Adrenal gland (tissue), 12 donors: ENCODE measurements around the gene FAM83B. TPM values are rescaled to one million over a fixed set of nuclear protein-coding genes. Genes with fewer than 3 reads are reported as not detected.

Source experiments
- DNase-seq, 7 donors: peaks; one replicate each; pipeline ENCODE4 v3.0.0-alpha.2; 2019 to 2020
- H3K27ac ChIP-seq, 5 donors: fragments of 200-600 bp; sonication (generic) in 4 of 5; 1 replicate in 3 of 5; 2 replicates in 2 of 5; pipeline versions ENCODE4 v1.5.1 to v1.8.0; 2016 to 2020; ENCODE audit warnings: mild to moderate bottlenecking in 1 of 5
- H3K27me3 ChIP-seq: fragments of 200-600 bp; 2 replicates; pipeline ENCODE4 v1.8.0; 2021
- H3K36me3 ChIP-seq, 2 donors: fragments of 200-600 bp; replicated peaks in 1 of 2; 1 replicate in 1 of 2; 2 replicates in 1 of 2; pipeline versions ENCODE4 v1.5.1 to v1.8.0; 2018 to 2022
- H3K4me1 ChIP-seq, 2 donors: fragments of 200-600 bp; replicated peaks in 1 of 2; 1 replicate in 1 of 2; 2 replicates in 1 of 2; pipeline versions ENCODE4 v1.5.1 to v1.8.0; 2018 to 2021
- H3K4me3 ChIP-seq, 4 donors: fragments of 200-600 bp; sonication (generic) in 3 of 4; one replicate each; pipeline ENCODE4 v1.5.1; 2016 to 2018
- H3K9me3 ChIP-seq, 3 donors: fragments of 200-600 bp; sonication (generic) in 1 of 3; replicated peaks in 1 of 3; 1 replicate in 2 of 3; 2 replicates in 1 of 3; pipeline versions ENCODE4 v1.5.1 to v1.8.0; 2016 to 2021
- CTCF ChIP-seq, 6 experiments: fragments of 450-650 bp in 4 of 6; fragments of 200-600 bp in 2 of 6; sonication (generic) in 1 of 6; IDR thresholded peaks; 1 replicate in 5 of 6; 2 replicates in 1 of 6; pipeline versions ENCODE4 v1.5.1 to v1.8.0; 2016 to 2021; ENCODE audit warnings: antibody characterized with exemption in 6 of 6, mild to moderate bottlenecking in 2 of 6, moderate library complexity in 1 of 6
- POLR2A ChIP-seq, 2 donors: fragments of 450-650 bp; IDR thresholded peaks; one replicate each; pipeline ENCODE4 v1.6.1; 2017; ENCODE audit warnings: antibody characterized with exemption in 2 of 2, mild to moderate bottlenecking in 2 of 2, moderate library complexity in 1 of 2
- WGBS, 4 donors: extraction: QIAGEN DNeasy Blood & Tissue Kit in 2 of 4; methylation state at CpG; one replicate each; pipeline versions ENCODE4 v1.1.5 to v1.1.7; 2013 to 2017; 5-methylcytosine and 5-hydroxymethylcytosine counted together
- intact Hi-C, 2 donors: fragments of 100-400 bp; cut with DNase I; formaldehyde crosslinking; loops; one replicate each; pipeline versions ENCODE4 v1.14.1 to v1.15.0; 2022 to 2023
- polyA plus RNA-seq, 3 donors: library from polyadenylated mRNA; stranded (reverse); fragments of 200-250 nt in 2 of 3; fragments of 350-450 nt in 1 of 3; fragmentation: Illumina TruSeq in 1 of 3; extraction: RNeasy Lipid Tissue Mini Kit (QIAGEN cat#74804) in 1 of 3; gene quantifications; one replicate each; pipeline ENCODE4 v1.2.3, GENCODE V29; 2013 to 2014
- total RNA-seq, 9 donors: library from RNA; depleted of rRNA in 4 of 9; stranded (reverse); fragments of >200 nt in 4 of 9; fragments of 120-200 nt in 1 of 9; fragmentation: NEBNext Ultra II Directional in 1 of 9; extraction: Animal tissue kit (Norgen Biotek cat#: 25700) in 1 of 9; gene quantifications; one replicate each; pipeline versions ENCODE4 v1.1.0 to v1.2.4, GENCODE V29; 2013 to 2023
- donor health status: healthy with polysubstance abuse.
- donor health status: Bipolar disorder and iron deficiency.
- donor health status: DM: yes; HTN: yes; CAD: no.
- donor health status: DM: no; HTN: no; CAD: no.
- donor health status: DM: no; HTN: no; CAD: no.
- donor health status: DM: yes; HTN: yes; CAD: no.

Gene FAM83B
- total and polyA plus RNA-seq, 12 donors: not detected

- TF ChIP-seq POLR2A (IDR thresholded peaks at IDR 0.05): no peak
- no peak for TF ChIP-seq CTCF (IDR thresholded peaks at IDR 0.05)
- WGBS, 4 donors: 75 to 91% (median 78%) methylated on average over 2 of the region's 2 CpGs
- Histone ChIP-seq H3K4me3 (no peak overlapping the region), H3K36me3 (no peaks in the 10 kb centered on the region), H3K27me3 (no peaks in the 10 kb centered on the region), H3K27ac (no peak overlapping the region), H3K4me1 (no peaks in the 10 kb centered on the region), H3K9me3 (no peaks in the 10 kb centered on the region)
- intact Hi-C loops: no loop called here
- DNase-seq: no peak
Observed at GRCh38 chr6:54864272-54864671, 17.7 kb downstream of the FAM83B start.

GRCh38 chr6:54865091-54865631, 18.6 kb downstream of the FAM83B start:
- intact Hi-C loops: no loop called here
- H3K4me3 ChIP-seq: no peak overlapping the region
- no peak for DNase-seq
- H3K27me3 ChIP-seq: no peaks in the 10 kb centered on the region
- no peaks in the 10 kb centered on the region for H3K36me3 ChIP-seq
- WGBS, 4 donors: 71 to 78% (median 74%) methylated on average over 5 of the region's 5 CpGs
- H3K27ac ChIP-seq: no peak overlapping the region
- TF ChIP-seq POLR2A (IDR thresholded peaks at IDR 0.05): no peak
- TF ChIP-seq CTCF (IDR thresholded peaks at IDR 0.05): no peak
- H3K9me3 ChIP-seq: no peaks in the 10 kb centered on the region
- H3K4me1 ChIP-seq: no peaks in the 10 kb centered on the region

GRCh38 chr6:54868556-54868955, 22.0 kb downstream of the FAM83B start:
- intact Hi-C loops: no loop called here
- Histone ChIP-seq H3K9me3 (no peaks in the 10 kb centered on the region), H3K4me3 (no peak overlapping the region), H3K36me3 (no peaks in the 10 kb centered on the region), H3K27ac (no peak overlapping the region), H3K27me3 (no peaks in the 10 kb centered on the region), H3K4me1 (no peaks in the 10 kb centered on the region)
- TF ChIP-seq POLR2A (IDR thresholded peaks at IDR 0.05) (no peak), CTCF (IDR thresholded peaks at IDR 0.05) (no peak)
- DNase-seq: no peak

DNA sequence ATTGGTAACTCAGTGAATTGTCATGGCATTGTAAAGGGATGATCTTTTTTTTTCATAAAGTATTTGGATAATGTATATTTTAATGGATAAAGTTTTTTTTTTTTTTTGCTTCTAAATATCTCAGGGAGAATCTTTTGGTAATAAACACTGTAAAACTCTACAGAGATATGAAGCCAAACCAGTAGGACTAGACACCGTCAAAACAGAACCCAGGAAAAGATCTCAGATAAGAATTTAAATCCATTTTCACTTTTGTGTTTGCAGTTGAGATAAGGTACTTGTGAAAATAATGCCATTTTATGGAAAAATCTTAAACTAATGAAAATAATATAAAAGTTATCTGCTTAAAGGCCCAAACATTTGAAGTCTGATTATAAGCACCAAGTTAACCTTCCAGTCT, 27.0 kb downstream of the FAM83B start:
- intact Hi-C loops: no loop called here

More for the DNA sequence above, 27.0 kb downstream of the FAM83B start:
- Histone ChIP-seq H3K27me3 (no peaks in the 10 kb centered on the region), H3K27ac (no peak overlapping the region), H3K4me1 (no peaks in the 10 kb centered on the region), H3K4me3 (no peak overlapping the region), H3K9me3 (no peaks in the 10 kb centered on the region), H3K36me3 (no peaks in the 10 kb centered on the region)
- TF ChIP-seq POLR2A (IDR thresholded peaks at IDR 0.05) (no peak), CTCF (IDR thresholded peaks at IDR 0.05) (no peak)
- WGBS, 4 donors: 51 to 67% (median 60%) methylated on average over 1 of the region's 1 CpG
- no peak for DNase-seq
